HT1080 (cell line): ENCODE measurements around the gene EXOC4. TPM values are rescaled to one million over a fixed set of nuclear protein-coding genes. Genes with fewer than 3 reads are reported as not detected.

Experiments
- DNase-seq: peaks from one replicate; pipeline ENCODE4 v3.0.0-alpha.2; 2015; ENCODE audit warnings: low read depth
- total RNA-seq: library from RNA; depleted of rRNA; stranded (reverse); fragments of >200 nt; shearing (Covaris generic); gene quantifications from 2 replicates; pipeline ENCODE4 v1.2.3, GENCODE V29; 2014

Gene EXOC4
- total RNA-seq, 1 experiment from 2014 or later: 39.3 TPM

GRCh38 chr7:133664528-133664927 lies 411.6 kb downstream of the EXOC4 start:
- DNase-seq: no peak

DNA sequence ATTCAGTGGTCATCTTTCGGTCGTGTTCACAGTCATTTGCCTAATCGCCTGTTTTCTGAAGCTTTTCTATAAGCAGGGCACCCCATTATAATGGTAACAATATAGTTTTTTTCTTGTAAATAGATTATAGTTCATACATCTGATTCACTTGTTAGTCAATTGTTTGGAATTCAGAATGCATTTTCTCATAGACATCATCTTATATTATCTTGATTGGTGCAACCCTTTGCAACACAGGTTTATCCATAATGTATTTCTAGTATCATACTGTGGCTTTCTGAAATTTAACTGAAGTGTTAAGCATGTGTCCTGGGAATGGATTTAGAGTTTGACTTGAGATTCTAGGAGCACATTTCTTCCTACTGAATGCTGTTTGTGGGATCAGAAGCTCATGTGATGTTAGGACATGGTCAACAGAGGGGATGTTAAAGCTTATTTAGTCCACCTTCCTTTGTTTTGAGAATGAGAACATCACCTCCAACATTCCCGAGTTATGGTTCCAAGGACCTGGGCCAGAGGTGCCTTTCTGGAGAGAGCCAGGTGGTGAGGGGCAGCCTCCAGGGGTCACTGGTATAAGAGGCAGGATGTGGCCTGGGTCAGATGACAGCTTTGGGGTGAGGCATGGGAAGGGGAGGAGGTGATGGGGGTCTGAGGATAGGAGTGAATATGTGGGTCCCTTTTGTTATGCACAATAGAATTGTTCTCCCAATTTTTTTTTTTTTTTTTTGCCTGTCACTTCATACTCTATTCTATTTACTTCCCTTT lies 415.6 kb downstream of the EXOC4 start:
- no peak for DNase-seq

DNA sequence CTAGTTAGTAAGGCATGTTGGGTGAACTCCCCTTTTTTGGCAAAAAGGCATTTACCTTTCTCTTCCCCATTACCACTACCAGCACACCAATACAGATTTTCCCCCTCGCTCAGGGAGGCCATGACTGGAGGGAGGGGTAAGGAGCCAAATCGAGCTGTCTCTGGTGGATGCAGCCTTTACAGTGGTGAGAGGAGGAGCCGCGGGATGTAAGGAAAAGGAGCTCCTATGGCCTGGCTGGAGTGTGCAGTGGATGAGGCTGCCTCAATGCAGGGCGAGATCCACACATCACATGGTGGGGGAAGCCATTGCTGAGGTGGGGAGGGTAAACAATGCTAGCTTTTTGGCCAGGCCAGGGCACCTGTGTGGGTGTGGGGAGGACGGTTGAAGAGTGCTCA lies 416.2 kb downstream of the EXOC4 start:
- DNase-seq: no peak

DNA sequence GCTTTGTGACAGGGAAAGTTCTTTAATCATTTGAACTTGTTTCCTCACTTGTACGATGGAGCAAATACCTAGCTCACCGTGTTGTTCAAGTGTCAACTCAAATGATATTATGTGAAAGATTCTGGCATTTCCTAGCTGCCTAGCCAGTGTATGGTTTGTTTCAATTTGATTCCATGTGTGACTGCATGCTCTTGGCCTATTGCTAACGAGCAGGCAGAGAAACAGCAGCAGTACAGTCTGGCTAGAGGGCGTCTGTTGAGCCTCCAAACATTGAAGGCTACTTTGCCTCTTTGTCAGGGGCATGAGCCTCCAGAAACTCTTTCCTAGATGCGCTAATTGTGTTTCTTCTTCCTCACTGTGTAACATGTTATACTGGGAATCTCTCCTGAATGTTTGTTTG lies 417.4 kb downstream of the EXOC4 start:
- DNase-seq: no peak

DNA sequence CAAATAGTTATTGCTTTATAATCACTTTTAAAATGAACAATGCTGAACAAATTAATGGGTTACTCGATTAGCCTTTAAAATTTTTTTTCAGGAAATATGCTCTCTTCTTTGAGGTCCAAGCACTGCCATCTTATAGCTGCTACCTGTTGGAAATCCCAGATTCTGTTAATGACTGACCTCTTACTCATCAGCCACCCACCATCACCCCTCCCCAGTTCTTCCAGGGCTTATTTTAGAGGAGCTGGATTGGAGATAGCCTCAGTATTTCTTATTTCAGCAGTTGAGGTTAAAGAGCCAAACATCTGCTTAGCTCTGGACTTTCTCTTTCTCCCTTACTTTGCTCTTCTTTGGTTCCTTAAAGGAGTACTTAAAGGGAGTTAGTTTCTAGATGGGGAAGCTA lies 420.0 kb downstream of the EXOC4 start:
- DNase-seq: no peak

DNA sequence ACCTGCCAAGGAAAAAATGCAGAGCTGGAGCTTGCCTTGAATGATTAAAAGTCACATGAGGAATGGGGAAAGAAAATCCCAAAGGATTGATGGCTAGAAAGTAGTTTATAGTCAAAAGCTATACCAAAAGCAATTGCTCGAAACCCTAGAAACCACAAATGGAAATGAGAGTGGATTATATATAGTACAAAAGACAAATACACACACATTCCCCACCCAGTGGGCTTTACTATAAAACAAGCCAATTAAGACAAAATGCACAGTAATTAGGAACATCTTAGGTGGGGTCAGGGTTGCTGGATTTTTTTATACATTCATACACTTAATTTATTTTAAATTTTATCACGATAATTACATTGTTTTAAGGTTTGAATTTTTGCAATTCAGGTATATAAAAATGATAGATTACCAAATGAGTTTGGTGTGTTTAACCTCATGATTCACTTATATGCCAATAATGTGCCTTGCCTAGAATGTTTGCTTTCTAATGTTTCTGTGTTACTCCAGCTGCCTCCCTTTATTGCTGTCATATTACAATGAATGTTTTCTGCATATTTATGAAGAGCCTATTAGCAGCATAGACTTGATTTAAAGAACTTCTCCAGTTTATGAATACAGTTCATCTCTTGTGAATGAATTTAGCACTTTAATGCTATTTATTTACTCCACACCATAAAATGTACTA lies 421.3 kb downstream of the EXOC4 start:
- no peak for DNase-seq

DNA sequence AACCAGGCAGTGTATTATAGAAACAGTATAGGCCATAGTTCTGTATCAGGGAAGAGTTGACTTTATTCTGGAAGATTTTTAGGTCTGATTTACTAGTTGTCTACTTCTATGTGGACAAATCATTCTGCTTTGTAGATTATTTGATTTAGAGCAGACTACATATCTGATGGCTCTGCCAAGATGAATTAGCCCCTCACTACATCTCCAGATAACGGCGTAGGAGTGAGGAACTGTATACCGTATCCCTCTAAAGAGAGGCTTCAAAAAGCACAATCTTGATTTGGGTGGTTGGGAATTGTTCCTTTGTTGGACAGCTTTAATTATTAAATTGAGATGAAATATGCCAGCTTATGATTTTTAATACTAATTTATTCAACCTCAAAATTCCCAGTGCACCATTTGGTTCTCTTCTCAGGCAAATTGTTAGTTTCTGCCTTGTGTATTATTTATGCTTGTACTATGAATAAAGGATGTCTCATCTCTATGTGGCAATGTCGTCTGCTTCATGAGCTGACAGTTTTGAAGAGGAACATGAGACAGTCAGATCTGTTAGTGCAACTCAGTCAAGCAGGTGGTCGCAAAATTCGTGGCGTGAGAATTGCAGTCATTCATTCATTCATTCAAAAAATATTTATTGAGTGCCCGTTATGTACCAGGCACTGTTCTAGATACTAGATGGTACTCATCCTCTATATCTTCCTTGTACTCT lies 422.8 kb downstream of the EXOC4 start:
- DNase-seq: no peak

- DNase-seq: peak; percentile 11
These were observed 424.0 kb downstream of the EXOC4 start for GRCh38 chr7:133676805-133677370.

DNA sequence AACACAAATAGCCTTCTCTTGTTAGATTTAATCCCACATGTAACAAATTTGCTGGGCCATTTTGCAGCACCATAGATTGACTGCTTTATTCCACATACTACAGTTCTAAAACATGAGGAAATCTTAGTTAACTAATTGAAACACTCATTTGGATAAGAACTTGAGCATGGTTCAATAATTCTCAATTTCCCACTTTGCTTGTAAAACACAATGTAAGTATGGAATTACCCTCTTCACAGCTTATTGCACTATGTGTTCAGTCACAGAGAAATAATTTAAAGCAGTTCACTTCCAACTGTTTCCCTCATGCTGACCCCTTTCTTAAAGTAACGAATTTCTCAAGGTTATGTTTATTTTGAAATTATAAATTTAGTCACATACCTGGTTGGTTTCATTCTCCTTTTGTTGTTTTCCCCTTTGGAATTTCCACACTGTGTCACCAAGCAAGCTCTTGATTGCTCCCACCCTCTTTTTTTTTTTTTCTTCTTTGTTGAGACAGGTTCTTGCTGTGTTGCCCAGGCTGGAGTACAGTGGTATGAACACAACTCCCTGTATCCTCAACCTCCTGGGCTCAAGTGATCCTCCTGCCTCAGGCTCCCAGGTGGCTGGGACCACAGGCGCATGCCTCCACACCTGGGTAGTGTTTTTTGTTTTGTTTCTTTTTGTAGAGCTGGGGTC lies 425.4 kb downstream of the EXOC4 start:
- DNase-seq: no peak

GRCh38 chr7:133679977-133680376 lies 427.1 kb downstream of the EXOC4 start:
- DNase-seq: no peak

DNA sequence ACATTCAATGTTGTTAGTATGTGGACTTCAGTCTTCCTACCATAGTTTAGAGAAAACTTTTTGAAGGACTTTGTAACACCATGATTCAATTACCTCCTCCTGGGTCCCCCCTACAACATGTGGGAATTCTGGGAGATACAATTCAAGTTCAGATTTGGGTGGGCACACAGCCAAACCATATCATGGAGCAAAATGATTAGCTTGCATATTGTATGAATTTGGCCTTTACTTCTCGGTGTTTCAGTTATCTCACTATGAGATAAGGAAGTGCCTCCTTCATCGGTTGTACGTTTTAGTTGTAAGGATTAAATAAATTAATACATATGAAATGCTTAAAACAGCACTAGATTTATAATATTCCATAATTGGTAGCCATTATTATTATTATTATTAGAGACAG lies 428.7 kb downstream of the EXOC4 start:
- no peak for DNase-seq

- no peak for DNase-seq
These were observed 429.7 kb downstream of the EXOC4 start for GRCh38 chr7:133682364-133683181.

- DNase-seq: no peak
These were observed 430.2 kb downstream of the EXOC4 start for GRCh38 chr7:133683182-133683454.

DNA sequence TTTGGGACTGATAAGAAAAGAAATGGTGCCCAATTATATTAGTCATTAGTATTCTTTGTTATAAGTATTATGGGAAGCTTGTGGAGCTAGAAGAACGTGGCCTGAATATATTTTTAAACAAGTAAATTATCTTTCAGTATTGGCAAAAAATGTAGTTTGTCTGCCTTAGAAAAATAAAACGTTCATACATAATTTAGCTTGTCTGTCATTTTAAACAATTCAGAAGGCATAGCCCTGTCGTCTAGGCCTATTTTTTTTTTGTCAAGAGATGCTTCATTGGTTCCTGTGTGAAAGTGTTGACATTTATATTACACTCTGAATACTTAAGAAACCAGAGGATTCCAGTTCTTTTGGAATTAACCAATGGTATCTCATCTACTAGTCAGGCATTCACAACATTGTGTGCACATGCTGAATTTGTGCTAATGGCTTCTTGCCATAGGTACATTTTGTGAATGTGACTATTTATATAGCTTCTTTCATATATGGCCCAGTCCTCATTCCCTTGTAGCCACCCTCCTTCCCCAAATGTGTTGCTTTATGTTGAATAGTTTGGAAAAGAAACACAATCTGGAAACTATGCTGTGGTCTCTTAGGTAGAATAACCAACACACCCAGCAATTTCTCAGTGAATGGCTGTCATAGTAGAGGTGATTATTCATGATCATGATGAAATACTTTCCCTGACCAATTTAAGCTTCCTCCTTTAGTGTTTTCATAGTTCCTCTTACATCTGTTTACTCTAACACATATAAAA lies 435.8 kb downstream of the EXOC4 start:
- DNase-seq: no peak

- no peak for DNase-seq
These were observed 437.9 kb downstream of the EXOC4 start for GRCh38 chr7:133690740-133691139.

DNA sequence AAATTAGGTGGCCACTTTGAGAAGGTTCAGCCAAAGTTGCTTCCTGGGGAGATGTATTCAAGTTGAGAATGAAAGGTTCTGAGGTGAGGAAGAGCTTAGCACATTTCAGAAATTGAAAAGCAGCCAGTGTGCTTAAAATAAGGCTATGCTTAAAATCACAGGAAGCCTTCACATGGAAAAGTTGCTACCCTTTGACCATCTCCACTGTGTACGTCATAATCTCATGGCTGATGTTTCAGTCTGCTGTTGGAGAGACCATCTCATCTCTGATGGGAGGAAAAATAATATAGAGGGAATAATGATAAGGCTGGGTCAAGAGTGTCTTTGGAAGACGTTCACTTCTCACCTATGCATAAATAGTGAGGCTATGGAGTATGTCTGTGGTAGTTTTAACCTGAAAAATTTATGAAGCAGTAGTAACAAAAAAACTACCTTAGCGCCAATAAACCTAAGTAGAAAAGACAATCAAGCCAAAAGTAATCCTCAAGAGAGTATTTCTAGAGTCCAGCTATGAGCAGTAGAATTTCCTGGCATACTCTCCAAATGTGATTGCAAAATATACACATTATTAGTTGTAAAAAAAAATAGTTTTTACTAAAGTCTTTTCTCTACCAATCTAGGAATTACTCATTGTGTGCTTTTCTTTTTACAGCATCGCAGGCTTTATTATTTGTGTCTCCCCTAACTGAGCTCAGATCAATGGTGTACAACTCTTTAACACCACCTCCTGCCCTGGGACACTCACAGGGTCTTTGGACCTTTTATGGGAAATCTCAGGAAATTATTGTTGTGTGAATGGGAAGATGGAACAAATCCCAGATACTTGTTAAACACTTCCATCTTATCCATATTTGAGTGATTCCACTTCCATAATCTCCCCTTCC lies 439.1 kb downstream of the EXOC4 start:
- DNase-seq: no peak

- no peak for DNase-seq
These were observed 440.4 kb downstream of the EXOC4 start for GRCh38 chr7:133693281-133693680.

- DNase-seq: no peak
These were observed 443.2 kb downstream of the EXOC4 start for GRCh38 chr7:133696056-133696455.

GRCh38 chr7:133697585-133697984 lies 444.7 kb downstream of the EXOC4 start:
- DNase-seq: no peak
